PC-3 (cell line): Measurements from ENCODE around the gene ARRB2. TPM values are rescaled to one million over a fixed set of nuclear protein-coding genes. Genes with fewer than 3 reads are reported as not detected.

Experiments used
- ATAC-seq: fragments of 200-7000 bp; cut with Tn5 transposase; 2 replicates; pipeline ENCODE4 v1.9.1; 2020; ENCODE audit warnings: mild to moderate bottlenecking, moderate library complexity
- BruUV-seq: library from RNA; stranded (reverse); fragments of 400-500 nt; replicated peaks from 2 replicates; lab custom pipeline; 2021; lab: Mats Ljungman, UMichigan
- CTCF ChIA-PET: fragments of 300-600 bp; sonication (Branson Sonifier 250); formaldehyde crosslinking; loops from one replicate; lab custom pipeline; 2022; ENCODE audit warnings: antibody characterized with exemption; lab: Charles Lee
- POLR2A ChIA-PET: fragments of 300-600 bp; sonication (Branson Sonifier 250); formaldehyde crosslinking; loops from one replicate; lab custom pipeline; 2022; ENCODE audit warnings: antibody characterized with exemption; ENCODE audit not compliant: unreplicated experiment; lab: Charles Lee
- DNase-seq: peaks from one replicate; pipeline ENCODE4 v3.0.0-alpha.2; 2015
- H2AFZ ChIP-seq: fragments of 300-600 bp; sonication (generic); 2 replicates; pipeline ENCODE4 v1.6.0; 2016; ENCODE audit warnings: antibody characterized with exemption, low read length
- H3F3A ChIP-seq: fragments of 300-600 bp; sonication (generic); one replicate; pipeline ENCODE4 v1.6.0; 2017; ENCODE audit warnings: antibody characterized with exemption, low read length, control low read depth, mild to moderate bottlenecking; ENCODE audit not compliant: unreplicated experiment
- H3K27ac ChIP-seq: fragments of 300-600 bp; sonication (generic); 2 replicates; pipeline ENCODE4 v1.5.1; 2016; ENCODE audit warnings: mild to moderate bottlenecking, low read length
- H3K27me3 ChIP-seq: fragments of 300-600 bp; sonication (generic); 2 replicates; pipeline ENCODE4 v1.6.1; 2016; ENCODE audit warnings: low read length, mixed read lengths
- H3K36me3 ChIP-seq: fragments of 300-600 bp; sonication (generic); 2 replicates; pipeline ENCODE4 v1.6.1; 2016; ENCODE audit warnings: low read depth, mixed run types, low read length, mixed read lengths
- H3K4me1 ChIP-seq: fragments of 300-600 bp; sonication (generic); 2 replicates; pipeline ENCODE4 v1.5.1; 2016; ENCODE audit warnings: low read length; ENCODE audit not compliant: insufficient read depth
- H3K4me2 ChIP-seq: fragments of 300-600 bp; sonication (generic); 2 replicates; pipeline ENCODE4 v1.6.0; 2016; ENCODE audit warnings: low read length
- H3K4me3 ChIP-seq: fragments of 300-600 bp; sonication (generic); 2 replicates; pipeline ENCODE4 v1.5.1; 2016; ENCODE audit warnings: mild to moderate bottlenecking, low read length, mixed read lengths
- H3K79me2 ChIP-seq: fragments of 300-600 bp; sonication (generic); 2 replicates; pipeline ENCODE4 v1.6.1; 2017; ENCODE audit warnings: low read length, mixed read lengths
- H3K9ac ChIP-seq: fragments of 300-600 bp; sonication (generic); 2 replicates; pipeline ENCODE4 v1.6.0; 2016; ENCODE audit warnings: mild to moderate bottlenecking, low read length
- H3K9me2 ChIP-seq: fragments of 300-600 bp; sonication (generic); replicated peaks from 2 replicates; pipeline ENCODE4 v1.6.1; 2016; ENCODE audit warnings: mixed run types, low read length, mixed read lengths
- H3K9me3 ChIP-seq: fragments of 300-600 bp; sonication (generic); 2 replicates; pipeline ENCODE4 v1.6.1; 2016; ENCODE audit warnings: low read length, mixed read lengths
- H4K20me1 ChIP-seq: fragments of 300-600 bp; sonication (generic); 2 replicates; pipeline ENCODE4 v1.6.1; 2016; ENCODE audit warnings: low read length, mixed read lengths
- EZH2 ChIP-seq: fragments of 300-600 bp; sonication (generic); IDR thresholded peaks from one replicate; pipeline ENCODE4 v1.6.1; 2017; ENCODE audit warnings: antibody characterized with exemption, mild to moderate bottlenecking, low read length; ENCODE audit not compliant: unreplicated experiment
- EZH2phosphoT487 ChIP-seq: fragments of 300-600 bp; sonication (generic); IDR thresholded peaks from 2 replicates; pipeline ENCODE4 v1.6.1; 2018; ENCODE audit warnings: mild to moderate bottlenecking, antibody characterized with exemption, low read length, borderline replicate concordance
- intact Hi-C: fragments of 100-400 bp; cut with micrococcal nuclease; formaldehyde crosslinking; loops from 2 replicates; pipeline ENCODE4 v1.9.0; 2023
- total RNA-seq: library from RNA; depleted of rRNA; stranded (reverse); fragments of >200 nt; gene quantifications from 2 replicates; pipeline ENCODE4 v1.2.3, GENCODE V29; 2014
- TF ChIP-seq, protein P1 (sequence below): fragments of 300-600 bp; sonication (generic); conservative IDR thresholded peaks from 2 replicates; pipeline ENCODE4 v1.5.1; 2017; ENCODE audit warnings: antibody characterized with exemption, low read depth, mild to moderate bottlenecking, low read length

ARRB2 gene
- total RNA-seq, 1 experiment from 2014 or later: 28.1 TPM

GRCh38 chr17:4738136-4739121 lies 28.0 kb downstream of the ARRB2 start:
- Histone ChIP-seq H3K4me2 (peak overlapping the region; percentile 96), H3K27ac (peak overlapping the region; percentile 9; the same call in 1 of the 2 replicates), H2AFZ (peak overlapping the region; percentile 68), H3K9me3 (no peaks in the 10 kb centered on the region), H3F3A (no peaks in the 10 kb centered on the region), H4K20me1 (no peaks in the 10 kb centered on the region), H3K79me2 (peaks cover 6% of the 10 kb centered on the region; the same call in 1 of the 2 replicates), H3K36me3 (no peaks in the 10 kb centered on the region), H3K9ac (peak overlapping the region; percentile 74), H3K27me3 (no peaks in the 10 kb centered on the region), H3K4me3 (peak overlapping the region; percentile 86), H3K9me2 (no peaks in the 10 kb centered on the region), H3K4me1 (peaks cover 6% of the 10 kb centered on the region)
- intact Hi-C loops: no loop called here
- ChIA-PET CTCF (no interaction called here), POLR2A (no interaction called here)
- BruUV-seq: TSS peak; percentile 44
- DNase-seq (peak; percentile 43), ATAC-seq (peak; percentile 28)
- TF ChIP-seq, protein P1, sequence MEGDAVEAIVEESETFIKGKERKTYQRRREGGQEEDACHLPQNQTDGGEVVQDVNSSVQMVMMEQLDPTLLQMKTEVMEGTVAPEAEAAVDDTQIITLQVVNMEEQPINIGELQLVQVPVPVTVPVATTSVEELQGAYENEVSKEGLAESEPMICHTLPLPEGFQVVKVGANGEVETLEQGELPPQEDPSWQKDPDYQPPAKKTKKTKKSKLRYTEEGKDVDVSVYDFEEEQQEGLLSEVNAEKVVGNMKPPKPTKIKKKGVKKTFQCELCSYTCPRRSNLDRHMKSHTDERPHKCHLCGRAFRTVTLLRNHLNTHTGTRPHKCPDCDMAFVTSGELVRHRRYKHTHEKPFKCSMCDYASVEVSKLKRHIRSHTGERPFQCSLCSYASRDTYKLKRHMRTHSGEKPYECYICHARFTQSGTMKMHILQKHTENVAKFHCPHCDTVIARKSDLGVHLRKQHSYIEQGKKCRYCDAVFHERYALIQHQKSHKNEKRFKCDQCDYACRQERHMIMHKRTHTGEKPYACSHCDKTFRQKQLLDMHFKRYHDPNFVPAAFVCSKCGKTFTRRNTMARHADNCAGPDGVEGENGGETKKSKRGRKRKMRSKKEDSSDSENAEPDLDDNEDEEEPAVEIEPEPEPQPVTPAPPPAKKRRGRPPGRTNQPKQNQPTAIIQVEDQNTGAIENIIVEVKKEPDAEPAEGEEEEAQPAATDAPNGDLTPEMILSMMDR: no peak
- TF ChIP-seq EZH2phosphoT487 (no peak), EZH2 (no peak)

DNA sequence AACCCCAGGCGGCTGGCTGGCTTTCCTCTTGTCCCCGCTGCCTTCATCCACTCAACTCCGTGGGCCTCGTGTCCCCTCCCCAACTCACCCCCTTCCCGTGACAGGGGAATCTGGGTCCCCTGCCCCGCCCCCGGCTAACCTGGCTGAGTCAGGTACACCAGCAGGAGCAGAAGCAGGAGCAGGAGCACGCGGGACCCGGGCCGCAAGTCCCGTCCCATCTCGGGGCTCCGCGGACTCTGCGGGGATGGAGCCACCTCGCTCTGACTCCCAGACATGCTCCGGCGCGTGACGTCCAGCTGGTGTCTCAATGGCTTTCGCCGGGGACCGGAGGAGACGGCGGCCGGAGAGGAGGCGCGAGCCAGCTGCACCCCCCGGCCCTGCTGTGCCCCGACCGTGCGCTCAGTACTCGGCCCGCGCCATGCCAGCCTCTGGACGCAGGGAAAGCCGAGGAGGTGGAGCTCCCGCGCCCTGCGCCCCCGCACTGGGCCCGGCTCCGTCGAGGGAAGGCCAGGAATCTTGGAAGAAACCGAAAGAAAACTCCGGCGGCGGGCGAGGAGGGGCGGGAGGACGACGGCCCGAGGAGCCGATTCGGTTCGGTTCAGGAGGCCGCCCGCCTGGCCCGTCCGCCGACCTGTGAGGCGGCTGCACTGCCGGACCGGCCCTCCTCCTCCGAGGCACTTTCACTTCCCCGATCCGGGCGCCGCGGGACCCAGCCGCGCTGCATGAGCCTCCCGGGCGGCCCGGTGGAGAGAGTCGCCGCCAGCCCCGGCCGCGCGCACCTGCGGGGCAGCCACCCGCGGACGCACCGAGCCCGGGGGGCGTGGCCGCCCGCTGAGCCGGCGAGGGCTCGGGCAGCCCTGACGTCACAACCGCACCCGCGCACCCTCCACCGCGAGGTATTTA lies 28.9 kb downstream of the ARRB2 start, which contains the start of the genes CXCL16 and ZMYND15:
TSS of gene CXCL16 (minus strand) at position 807 of the 903 bp plus-strand sequence. CDS start at position 218, 589 bp downstream.
TSS of gene ZMYND15 (plus strand) at position 712 of the 903 bp plus-strand sequence. CDS start 716 bp downstream, outside the sequence.
- POLR2A ChIA-PET: no interaction called here
- Histone ChIP-seq H3K79me2 (peaks cover 6% of the 10 kb centered on the region; the same call in 1 of the 2 replicates), H4K20me1 (no peaks in the 10 kb centered on the region), H3K27me3 (no peaks in the 10 kb centered on the region), H3F3A (no peaks in the 10 kb centered on the region), H3K4me3 (peak within 1 kb of the TSS; percentile 86), H3K9me3 (no peaks in the 10 kb centered on the region), H3K27ac (peak within 1 kb of the TSS; percentile 9; the same call in 1 of the 2 replicates), H3K4me2 (peak within 1 kb of the TSS; percentile 96), H3K9ac (peak within 1 kb of the TSS; percentile 74), H3K4me1 (peaks cover 6% of the 10 kb centered on the region), H2AFZ (peak within 1 kb of the TSS; percentile 68), H3K9me2 (no peaks in the 10 kb centered on the region), H3K36me3 (no peaks in the 10 kb centered on the region)
- intact Hi-C loops: no loop called here
- CTCF ChIA-PET: no interaction called here
- ATAC-seq (peak; percentile 63), DNase-seq (peak; percentile 45)
- no TSS peak for BruUV-seq
- no peak for TF ChIP-seq EZH2
- TF ChIP-seq, protein P1: no peak
